Measurements from ENCODE around the gene STS.

Gene STS, protein sequence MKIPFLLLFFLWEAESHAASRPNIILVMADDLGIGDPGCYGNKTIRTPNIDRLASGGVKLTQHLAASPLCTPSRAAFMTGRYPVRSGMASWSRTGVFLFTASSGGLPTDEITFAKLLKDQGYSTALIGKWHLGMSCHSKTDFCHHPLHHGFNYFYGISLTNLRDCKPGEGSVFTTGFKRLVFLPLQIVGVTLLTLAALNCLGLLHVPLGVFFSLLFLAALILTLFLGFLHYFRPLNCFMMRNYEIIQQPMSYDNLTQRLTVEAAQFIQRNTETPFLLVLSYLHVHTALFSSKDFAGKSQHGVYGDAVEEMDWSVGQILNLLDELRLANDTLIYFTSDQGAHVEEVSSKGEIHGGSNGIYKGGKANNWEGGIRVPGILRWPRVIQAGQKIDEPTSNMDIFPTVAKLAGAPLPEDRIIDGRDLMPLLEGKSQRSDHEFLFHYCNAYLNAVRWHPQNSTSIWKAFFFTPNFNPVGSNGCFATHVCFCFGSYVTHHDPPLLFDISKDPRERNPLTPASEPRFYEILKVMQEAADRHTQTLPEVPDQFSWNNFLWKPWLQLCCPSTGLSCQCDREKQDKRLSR

DNA sequence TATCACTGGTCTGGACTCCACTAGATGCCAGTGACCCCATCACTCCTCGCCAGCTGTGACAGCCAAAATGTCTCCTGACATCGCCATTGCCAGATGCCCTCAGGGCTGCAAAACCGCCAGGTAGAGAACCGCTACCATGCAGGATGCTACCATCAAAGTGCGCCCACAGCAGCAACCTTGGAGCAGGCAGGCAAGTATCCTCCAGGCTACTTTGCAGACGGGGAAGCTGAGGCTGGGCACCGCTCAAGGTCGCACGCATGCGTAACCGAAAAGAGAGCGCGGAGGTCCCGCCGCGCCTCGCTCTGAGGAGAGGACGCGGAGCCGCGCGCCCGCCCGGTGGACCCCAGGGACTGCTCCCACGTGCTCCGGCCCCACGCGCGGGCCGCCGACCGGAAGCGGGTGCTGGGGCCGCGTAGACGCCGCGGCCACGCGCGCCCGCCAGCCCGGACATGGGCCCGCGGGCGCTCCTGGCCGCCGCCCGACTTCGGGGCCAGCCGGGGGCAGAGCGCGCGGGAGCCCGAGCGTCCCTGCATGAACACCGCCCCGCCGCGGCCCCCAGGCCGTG is at the start of gene STS:
Gene STS (plus strand): TSS at position 300 of the 565 bp plus-strand sequence. CDS start 105,488 bp downstream, outside the sequence.
- DNase-seq: peak; percentile 3 to 11

DNA sequence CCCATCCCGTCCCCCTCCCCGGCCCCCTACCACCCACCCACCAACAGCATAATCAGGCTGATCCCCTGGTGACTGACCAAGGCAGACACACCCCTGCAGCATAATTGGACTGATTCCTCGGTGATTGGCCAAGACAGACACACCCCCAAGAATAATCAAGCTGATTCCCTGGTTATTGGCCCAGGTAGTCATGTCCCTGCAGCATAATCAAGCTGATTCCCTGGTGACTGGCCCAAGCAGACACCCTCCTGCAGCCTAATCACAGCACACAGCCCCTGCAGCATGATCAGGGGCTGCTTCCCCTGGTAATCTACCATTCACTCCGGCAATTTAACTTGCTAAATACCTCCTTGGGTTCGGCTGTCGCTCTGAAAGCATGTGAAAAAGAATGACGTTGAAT is 47.5 kb upstream of the STS start:
- no peak for DNase-seq

DNA sequence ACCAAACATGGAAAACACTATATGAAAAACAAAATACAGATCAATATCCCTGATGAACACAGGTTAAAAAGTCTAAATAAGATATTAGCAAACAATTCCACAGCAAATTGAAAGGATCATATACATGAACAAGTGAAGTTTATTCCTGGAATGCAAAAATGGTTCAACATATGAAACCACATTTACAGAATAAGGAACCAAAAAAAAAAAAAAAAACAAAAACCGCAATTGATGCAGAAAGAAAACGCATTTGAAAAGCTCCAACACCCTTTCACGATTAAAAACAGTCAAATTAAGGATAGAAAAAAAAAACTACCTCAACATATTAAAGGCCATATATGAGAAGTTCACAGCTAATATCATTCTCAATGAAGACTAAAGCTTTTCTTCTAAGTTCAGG is 45.4 kb upstream of the STS start:
- DNase-seq: no peak

DNA sequence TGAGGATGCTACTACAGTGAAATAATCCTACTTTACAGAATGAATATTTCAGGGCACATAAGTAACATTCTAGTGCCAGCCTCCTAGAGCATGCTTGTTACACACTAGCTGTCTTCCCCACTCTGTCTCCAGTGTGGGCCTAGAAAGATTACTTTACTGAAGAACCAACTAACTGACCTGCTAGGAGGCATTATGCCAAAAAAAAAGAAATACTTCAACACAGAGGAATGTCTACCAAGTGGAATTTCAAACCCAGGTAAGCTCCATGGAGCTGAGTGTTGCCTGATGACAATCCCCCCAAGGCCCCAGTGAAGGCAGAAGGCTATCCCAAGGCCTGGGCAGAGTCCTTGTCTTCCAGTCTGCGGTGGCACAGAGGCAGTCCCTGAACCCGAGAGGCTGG is 40.9 kb upstream of the STS start:
- DNase-seq: no peak

DNA sequence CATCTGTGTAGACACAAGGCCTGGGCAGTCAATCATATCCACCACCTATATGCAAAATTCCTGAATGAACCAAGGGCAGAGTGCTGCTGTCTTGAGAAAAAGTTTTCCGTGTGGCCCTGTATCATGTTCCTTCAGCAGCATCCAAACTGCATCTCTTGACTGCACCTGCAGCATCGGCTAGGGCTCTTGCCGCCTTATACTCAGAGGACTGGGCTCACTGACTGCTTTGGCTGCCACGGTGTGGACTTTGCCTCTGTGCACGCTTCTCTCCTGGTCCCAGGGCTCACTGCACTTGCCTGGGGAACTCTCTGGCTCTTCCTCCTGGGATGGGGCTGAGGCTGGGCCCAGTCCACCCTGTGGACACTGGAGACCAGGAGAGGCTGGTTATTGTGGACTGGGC is 39.5 kb upstream of the STS start:
- DNase-seq: no peak

DNA sequence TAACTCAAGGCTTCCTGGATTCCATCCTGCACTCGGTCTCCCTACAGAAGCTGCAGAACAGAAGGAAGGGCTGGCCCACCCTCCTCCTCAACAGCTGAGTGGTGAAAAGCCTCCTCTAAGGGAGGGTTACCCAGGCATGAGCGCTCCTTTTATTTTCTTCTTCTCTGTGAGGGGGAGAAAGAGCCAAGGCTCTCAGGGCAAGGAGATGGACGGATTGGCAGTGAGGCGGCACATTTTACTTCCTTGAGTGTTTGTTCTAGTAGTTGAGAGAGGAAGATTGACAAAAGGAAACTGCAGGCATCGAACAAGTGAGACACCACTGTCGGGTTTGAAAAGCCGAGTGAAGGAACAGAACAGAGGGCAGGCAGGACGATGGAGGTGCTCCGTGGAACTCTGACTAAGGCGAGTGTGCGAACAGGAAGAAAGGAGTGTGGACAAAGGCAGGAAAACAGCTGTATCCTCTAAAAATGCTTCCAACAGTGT is 38.4 kb upstream of the STS start:
- no peak for DNase-seq

DNA sequence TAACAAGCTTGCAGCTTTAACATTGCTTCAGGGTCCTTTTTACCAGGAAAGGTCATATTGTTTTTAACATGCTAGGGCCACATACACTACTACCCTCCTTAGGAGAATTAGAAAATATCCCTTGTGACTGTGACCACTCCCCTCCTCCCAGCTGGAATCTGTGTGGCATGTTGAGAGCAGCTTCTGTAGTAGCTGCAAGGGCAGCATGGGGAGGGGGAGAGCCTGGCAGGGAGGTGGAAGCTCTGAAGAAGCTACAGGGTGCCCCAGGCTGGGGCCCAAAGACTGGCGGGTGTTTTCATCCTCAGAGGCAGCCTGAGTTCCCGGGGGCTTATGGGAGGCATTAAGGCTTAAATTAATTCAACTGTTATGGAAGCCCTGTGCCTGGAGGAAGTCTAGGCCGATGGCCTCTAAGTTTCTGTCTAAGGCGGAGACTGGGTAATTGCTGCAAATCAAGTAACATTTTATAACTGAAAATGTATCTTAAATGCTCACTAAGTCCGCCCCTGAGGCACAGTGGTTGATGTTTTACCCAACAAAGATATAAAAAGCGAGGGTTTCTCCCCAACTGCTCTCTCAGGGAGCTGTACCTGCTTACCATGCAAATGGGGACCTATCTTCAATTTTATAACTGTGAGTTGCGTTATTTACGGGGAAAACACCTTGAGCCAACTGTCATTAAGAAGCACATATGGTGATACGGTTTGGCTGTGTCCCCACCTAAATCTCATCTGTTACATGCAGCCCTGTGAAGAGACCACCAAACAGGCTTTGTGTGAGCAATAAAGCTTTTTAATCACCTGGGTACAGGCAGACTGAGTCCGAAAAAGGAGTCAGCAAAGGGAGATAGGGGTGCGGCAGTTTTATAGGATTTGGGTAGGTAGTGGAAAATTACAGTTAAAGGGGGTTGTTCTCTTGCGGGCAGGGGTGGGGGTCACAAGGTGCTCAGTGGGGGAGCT is 37.4 kb upstream of the STS start:
- DNase-seq: no peak

DNA sequence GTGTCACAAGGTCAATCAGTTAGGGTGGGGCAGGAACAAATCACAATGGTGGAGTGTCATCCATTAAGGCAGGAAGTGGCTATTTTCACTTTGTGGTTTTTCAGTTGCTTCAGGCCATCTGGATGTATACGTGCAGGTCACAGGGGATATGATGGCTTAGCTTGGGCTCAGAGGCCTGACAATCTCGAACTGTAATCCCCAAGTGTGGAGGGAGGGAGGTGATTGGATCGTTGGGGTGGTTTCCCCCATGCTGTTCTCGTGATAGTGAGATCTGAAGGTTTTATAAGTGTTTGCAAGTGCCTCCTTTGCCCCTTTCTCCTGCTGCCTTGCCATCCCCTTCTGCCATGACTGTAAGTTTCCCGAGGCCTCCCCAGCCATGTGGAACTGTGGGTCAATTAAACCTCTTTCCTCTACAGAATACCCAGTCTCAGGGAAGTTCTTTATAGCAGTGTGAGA is 36.7 kb upstream of the STS start:
- DNase-seq: no peak

DNA sequence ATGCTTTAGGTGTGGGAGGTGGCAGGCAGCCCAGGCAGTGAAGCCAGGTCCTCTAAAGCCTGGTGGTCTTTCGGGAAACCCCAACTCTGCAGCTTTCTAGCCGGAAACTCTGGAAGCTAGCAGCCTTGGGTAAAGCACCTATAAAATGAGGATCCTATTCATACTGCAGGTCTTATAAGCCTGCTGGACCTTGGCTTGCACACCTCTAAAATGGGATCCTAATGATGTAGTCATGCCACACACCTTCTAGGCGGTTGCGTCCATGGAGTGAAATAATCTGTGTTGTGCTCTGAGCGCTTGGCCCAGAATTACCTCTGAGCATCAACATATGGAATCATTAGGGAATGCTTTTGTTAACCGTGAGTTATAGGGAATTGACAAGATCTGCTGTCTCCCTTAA is 36.0 kb upstream of the STS start:
- DNase-seq: no peak

DNA sequence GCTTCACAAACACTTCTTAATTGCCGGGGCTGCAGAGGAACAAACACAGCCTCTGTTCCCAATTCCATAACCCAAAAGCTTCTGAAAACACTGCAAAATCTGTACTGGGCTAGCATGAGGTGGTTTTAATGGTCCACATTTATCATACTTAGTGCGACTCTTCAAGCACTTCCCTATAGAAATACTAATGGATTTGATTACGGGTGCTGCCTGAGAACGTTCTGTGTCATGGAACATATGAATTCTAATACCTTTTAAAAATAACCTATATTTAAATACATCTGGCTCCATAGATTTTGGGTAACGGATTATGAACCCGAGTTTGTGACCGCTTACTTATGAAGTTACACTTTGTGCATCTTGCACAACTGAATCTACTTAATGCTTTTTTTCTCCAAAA is 35.4 kb upstream of the STS start:
- no peak for DNase-seq

DNA sequence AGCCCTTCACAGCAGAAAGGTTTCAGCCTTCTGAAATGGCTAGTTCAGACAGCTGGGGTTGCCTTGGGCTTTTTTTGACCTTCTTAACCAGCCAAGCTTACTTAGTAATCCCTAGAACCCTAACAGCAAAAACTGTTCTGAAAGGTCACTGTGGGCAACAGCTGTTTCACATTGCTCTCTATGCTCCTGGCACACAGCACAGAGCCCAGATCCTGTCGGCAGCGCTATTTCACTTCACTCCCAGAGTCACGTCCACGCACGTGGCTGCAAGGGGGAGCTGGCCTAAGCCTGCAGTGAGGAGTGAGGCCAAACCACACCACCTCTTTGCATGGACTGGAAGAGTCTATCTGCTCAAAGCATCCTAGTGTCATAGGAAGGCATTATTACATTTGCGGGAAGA is 32.0 kb upstream of the STS start:
- DNase-seq: no peak

DNA sequence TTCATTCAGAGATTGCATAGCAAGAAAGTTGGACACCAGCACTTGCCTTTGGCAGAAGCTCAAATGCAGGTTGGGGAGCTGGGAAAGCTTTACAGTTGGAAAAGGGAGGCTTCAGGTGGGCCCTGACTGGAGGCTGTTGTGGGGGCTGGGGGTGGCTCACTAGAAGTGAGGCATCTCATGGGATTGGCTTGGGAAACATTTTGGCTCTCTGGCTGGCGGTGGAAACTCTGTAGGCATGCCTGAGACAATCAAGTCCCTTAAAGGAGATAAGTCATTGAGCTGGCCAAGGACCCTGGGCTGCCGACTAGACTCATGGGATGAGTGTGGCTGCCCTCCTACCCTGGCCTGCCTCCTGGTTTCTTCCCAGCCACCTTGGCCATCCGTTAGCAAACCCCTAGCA is 31.4 kb upstream of the STS start:
- DNase-seq: no peak

DNA sequence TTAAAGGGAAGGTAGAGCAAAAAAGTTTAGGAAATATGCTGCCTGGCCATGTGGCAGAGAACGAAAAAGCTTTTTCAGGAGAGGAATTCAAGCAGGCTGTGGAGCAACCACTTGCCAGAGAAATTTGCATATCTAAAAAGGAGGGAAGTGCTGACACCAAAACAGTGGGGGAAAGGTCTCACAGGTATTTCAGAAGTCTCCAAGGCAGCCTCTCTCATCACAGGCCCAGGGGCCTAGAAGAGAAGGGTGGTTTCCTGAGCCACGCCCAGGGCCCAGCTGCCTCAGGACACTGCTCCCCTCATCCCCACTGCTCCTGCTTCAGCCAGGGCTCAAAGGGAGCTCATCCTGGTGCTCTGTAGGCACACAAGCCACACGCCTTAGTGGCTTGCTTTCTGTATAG is 29.9 kb upstream of the STS start:
- DNase-seq: no peak

DNA sequence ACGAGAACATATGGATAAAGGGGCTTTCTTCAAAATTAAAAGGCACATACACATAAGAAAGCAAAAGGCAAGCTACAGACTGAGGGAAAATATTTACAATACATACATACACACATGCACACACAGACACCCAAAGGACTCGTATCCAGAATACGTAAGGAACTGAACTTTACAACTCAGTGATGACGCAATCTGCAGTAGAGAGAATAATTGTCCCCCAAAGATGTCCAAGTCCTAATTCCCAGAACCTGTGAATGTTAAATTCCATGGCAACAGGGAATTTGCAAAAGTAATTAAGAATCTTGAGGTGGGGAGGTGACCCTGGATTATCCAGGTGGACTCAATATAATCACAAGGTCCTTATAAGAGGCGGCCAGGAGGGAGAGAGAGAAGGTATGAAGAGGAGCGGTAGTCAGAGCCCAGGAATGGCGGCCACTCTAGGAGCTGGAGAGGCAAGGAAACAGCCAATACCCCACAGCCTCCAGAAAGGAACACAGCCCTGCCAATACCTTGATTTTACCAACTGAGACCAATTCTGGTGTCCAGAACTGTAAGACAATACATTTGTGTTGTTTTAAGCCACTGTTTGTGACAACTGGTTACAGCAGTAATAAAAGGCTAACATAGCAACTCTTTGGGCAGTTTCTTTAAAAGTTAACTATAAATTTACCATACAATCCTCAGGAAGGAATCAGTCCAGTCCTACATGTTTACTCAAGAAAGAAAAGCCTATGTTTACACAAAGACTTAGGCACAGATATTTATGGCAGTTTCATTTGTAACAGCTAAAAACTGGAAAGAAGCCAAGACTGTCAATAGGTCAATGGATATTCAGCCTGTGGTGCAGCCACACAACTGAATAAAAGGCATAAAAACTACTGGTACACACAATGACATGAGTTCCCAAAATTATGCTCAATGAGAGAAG is 27.3 kb upstream of the STS start:
- DNase-seq: no peak

DNA sequence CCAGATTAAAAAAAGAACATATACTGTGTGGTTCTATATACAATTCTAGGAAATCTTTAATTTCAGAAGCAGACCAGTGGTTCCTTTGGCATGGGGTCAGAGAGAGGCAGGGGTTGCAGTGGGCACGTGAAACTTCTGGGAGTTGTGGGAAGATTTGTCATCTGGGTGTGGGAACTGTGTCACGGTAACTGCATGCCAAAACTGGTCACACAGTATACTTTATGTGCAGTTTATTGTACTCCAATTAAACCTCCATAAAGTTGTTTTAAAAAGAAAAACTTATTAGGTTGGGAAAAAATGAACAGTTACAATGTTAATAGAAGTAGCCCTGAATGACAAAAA is 26.7 kb upstream of the STS start:
- DNase-seq: no peak

DNA sequence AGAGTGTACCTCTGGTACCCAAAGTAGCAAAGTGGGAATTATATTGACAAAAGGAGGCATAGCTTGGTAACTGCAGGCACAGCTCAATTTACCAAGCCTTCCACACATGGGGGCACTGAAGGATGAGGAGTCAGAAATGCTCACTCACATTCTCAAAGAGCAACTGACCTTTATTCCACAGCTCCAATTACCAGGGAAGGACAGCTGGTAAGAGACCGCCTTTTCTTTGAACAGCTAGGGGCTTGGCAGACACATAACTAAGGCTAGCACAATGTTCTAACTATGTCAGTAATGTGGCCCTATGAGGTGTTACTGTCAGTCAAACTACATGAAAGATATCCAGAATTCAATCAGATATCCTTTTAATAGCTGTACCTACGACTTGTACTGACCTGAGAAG is 20.5 kb upstream of the STS start:
- no peak for DNase-seq

DNA sequence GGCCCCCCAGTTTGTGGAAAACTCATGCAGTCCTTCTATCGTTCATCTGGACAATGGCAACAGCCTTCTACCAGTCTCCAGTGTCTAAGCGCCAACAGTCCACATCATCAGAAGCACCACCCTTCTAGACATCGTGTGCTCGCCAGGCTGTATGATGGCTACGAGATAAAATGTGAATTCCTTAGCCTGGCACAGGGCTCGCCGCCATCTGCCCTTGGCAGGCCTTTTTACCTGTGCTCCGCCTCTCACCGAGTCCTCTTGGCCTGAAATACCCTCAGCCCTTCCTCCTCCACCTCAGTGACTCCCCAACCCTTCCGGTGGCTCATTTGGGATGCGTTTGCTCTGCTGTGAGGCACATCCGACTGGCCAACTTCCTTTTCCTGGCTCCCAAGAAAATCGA is 15.9 kb upstream of the STS start:
- no peak for DNase-seq

DNA sequence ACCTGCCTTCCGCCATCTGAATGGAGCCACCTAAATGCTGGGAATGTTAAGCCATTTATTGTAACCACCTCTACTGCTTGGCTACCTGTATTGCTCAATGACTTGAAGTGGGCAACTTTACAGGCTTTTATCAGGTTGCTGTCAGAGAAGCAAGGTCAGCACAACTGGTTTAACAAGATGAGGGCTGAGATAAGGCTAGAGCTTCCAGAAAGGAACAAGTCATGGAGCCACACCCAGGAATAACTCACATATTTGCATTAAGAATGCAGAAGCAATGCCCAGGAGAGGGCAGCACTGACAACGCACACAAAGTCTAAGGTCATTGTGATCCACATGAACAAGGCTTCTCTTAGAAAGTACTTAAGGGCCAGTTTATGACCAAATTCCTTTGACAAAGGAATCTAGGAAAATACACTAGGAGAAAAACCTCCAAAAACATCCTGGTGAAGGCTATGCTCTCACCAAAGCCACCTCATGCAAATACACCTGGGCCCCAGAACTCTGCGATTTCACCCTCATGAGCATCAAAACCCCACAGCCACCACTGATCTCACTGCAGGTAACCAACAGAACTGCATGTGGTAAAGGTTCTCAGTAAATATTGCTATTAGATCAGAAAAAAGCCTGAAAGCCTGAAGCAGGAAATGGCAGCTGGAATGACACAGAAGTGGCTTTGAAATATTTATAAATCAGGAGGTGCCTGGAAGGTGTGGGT is 15.0 kb upstream of the STS start:
- peak in 1 of 2 experiments; percentile 7 for DNase-seq

DNA sequence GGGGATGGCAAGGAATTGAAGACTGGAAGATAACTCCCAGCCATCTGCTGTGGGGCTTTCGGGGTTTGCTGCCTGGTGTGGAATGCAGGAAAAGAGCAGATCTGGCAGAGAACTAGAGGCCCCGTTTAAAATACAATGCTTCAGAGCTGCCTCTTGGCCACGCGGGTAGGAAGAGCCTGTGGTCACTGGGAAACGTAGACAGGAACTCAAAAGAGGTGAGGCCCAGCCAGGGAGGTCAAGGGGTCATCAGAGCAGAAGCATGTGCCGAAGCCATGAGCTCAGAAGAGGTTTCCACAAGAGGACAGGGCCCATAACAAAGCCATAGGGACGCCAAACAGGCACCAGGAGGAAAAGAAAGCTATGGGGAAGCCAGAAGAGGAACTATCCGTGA is 14.5 kb upstream of the STS start:
- DNase-seq: no peak

DNA sequence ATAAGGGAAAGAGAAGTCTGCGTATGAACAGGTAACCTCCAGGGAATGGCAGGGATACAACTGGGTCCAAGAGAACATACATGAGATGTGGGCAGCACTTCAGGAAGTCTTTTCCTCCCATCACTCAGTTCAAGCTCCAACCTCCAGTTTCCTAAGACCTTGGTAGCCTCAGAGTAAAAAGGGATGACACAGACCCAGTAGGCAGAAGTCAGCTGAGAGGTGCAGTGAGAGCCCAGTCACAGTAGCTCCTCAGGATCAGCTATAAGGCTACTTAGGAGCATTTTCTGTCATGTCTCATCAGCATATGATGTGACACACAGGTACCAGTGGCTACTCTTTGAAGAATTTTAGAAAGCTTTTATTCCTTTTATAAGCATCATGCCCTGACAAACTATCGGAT is 12.5 kb upstream of the STS start:
- no peak for DNase-seq
